Suprapubic skin (tissue), 4 donors: ENCODE measurements around the gene HCFC1R1.

Experiments used
- POLR2A ChIP-seq, 2 donors: fragments of 450-650 bp; IDR thresholded peaks; one replicate each; pipeline ENCODE4 v1.6.1; 2017; ENCODE audit warnings: antibody characterized with exemption in 2 of 2, mild to moderate bottlenecking in 2 of 2, moderate library complexity in 2 of 2
- POLR2AphosphoS5 ChIP-seq, 3 donors: sonication (generic); formaldehyde crosslinking; IDR thresholded peaks; one replicate each; pipeline ENCODE4 v1.6.1; 2017; ENCODE audit warnings: antibody characterized with exemption in 3 of 3
- TF ChIP-seq, protein P1 (sequence below), 2 donors: fragments of 200-600 bp in 1 of 2; fragments of 450-650 bp in 1 of 2; sonication (generic) in 1 of 2; IDR thresholded peaks; one replicate each; pipeline ENCODE4 v1.5.1; 2016 to 2019; ENCODE audit warnings: antibody characterized with exemption in 2 of 2, mild to moderate bottlenecking in 1 of 2, moderate library complexity in 1 of 2

GRCh38 chr16:3023415-3023668, 400 bp downstream of the HCFC1R1 start:
- no peak for TF ChIP-seq POLR2AphosphoS5 (IDR thresholded peaks at IDR 0.05)
- TF ChIP-seq, protein P1, sequence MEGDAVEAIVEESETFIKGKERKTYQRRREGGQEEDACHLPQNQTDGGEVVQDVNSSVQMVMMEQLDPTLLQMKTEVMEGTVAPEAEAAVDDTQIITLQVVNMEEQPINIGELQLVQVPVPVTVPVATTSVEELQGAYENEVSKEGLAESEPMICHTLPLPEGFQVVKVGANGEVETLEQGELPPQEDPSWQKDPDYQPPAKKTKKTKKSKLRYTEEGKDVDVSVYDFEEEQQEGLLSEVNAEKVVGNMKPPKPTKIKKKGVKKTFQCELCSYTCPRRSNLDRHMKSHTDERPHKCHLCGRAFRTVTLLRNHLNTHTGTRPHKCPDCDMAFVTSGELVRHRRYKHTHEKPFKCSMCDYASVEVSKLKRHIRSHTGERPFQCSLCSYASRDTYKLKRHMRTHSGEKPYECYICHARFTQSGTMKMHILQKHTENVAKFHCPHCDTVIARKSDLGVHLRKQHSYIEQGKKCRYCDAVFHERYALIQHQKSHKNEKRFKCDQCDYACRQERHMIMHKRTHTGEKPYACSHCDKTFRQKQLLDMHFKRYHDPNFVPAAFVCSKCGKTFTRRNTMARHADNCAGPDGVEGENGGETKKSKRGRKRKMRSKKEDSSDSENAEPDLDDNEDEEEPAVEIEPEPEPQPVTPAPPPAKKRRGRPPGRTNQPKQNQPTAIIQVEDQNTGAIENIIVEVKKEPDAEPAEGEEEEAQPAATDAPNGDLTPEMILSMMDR (IDR thresholded peaks at IDR 0.05), result no peak
- no peak for TF ChIP-seq POLR2A (IDR thresholded peaks at IDR 0.05)
